ENCODE data around the gene PTPN6. TPM values are rescaled to one million over a fixed set of nuclear protein-coding genes. Genes with fewer than 3 reads are reported as not detected.
A peak's percentile ranks its signal among the peaks of the same experiment; 100 is the strongest.

PTPN6 gene
- total RNA-seq, 1 experiment from 2014 or later: 19.8 TPM

DNA sequence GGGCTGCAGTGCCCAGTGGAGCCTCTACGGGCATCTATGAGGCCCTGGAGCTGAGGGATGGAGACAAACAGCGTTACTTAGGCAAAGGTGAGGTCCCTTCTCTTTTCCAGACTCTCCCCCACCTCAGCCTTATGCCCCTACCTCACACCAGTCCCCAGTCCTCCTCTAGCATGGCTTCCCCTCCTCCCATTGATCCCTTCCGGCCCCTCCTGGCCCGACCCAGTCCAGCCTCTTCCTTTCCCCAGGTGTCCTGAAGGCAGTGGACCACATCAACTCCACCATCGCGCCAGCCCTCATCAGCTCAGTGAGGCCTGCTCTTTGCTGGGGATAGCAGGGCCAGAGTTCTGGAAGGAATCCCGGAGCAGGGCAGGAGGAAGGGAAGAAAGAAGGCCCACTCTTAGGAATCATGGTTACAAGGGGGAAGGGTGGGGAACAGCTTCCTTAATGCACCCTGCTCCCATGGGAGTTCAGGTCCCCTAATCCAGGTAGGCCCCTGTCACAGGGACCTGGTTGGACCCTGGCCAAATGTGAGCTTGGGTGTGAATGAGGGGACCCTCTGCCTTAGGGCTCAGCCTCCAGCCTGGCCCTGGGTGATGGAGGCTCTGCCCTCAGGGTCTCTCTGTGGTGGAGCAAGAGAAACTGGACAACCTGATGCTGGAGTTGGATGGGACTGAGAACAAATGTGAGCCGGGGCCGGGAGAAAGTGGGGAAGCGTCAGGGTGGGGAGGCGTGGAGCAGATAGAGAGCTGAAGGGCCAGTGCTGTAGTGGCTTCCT, 34.5 kb upstream of the PTPN6 start:
- Histone ChIP-seq H2AFZ (ENCODE audit: low read length) (no peak overlapping the region), H3K4ac (ENCODE audit: low read depth, low read length) (no peak overlapping the region), H3K79me2 (ENCODE audit: insufficient read depth, low read length) (no peaks in the 10 kb centered on the region), H2BK120ac (ENCODE audit: low read depth, low read length, poor library complexity, severe bottlenecking) (no peak overlapping the region), H3K4me2 (ENCODE audit: insufficient read depth, insufficient read length, low read length) (no peak overlapping the region), H3K27me3 (ENCODE audit: insufficient read depth, low read length) (no peaks in the 10 kb centered on the region), H3K9me3 (ENCODE audit: control insufficient read depth, low read depth, low read length) (no peaks in the 10 kb centered on the region), H3T11ph (ENCODE audit: low read length) (no peak overlapping the region), H2AK5ac (ENCODE audit: insufficient read length, low read length) (no peak overlapping the region), H4K20me1 (ENCODE audit: control insufficient read depth, insufficient read depth, insufficient read length) (no peaks in the 10 kb centered on the region), H3K4me1 (ENCODE audit: insufficient read depth, low read length) (no peaks in the 10 kb centered on the region; the same call in 1 of the 2 replicates), H4K5ac (ENCODE audit: insufficient read length, low read depth, low read length) (no peak overlapping the region), H3K79me1 (ENCODE audit: insufficient read depth, low read depth, low read length, poor library complexity, severe bottlenecking) (peaks cover 6% of the 10 kb centered on the region), H2BK5ac (ENCODE audit: insufficient read length, low read length) (no peak overlapping the region), H2BK15ac (ENCODE audit: low read depth, low read length) (no peak overlapping the region), H3K27ac (ENCODE audit: insufficient read length, low read depth, low read length) (no peak overlapping the region), H3K9ac (ENCODE audit: extremely low read depth, insufficient read length, low read length) (no peak overlapping the region), H4K91ac (ENCODE audit: insufficient read length, low read depth, low read length) (no peak overlapping the region), H3K23ac (ENCODE audit: insufficient read length, low read depth, low read length) (no peak overlapping the region), H3K56ac (ENCODE audit: insufficient read length, low read depth, low read length) (no peak overlapping the region), H4K8ac (replicated peaks; ENCODE audit: insufficient read length, low read depth, low read length) (no peak overlapping the region), H2BK12ac (ENCODE audit: insufficient read length, low read depth, low read length) (no peak overlapping the region), H3K23me2 (ENCODE audit: insufficient read length, low read depth, low read length, poor library complexity, severe bottlenecking) (peaks cover 16% of the 10 kb centered on the region), H3K14ac (ENCODE audit: insufficient read depth, low read length) (no peak overlapping the region), H3K18ac (ENCODE audit: insufficient read length, low read depth, low read length) (no peak overlapping the region), H2BK20ac (ENCODE audit: low read depth, low read length, poor library complexity, severe bottlenecking) (no peak overlapping the region)
- H3K4me1 Mint-ChIP-seq: peaks cover 29 to 47% of the 10 kb centered on the region in 2 experiments
- H3K4me3 Mint-ChIP-seq: peak overlapping the region in 1 of 2 experiments; percentile 42; a peak in 1 of 5 replicates
- peaks cover 13% of the 10 kb centered on the region for H3K27me3 Mint-ChIP-seq (ENCODE audit: low read depth)
- peaks cover 29 to 49% (median 46%) of the 10 kb centered on the region in 3 experiments for H3K36me3 Mint-ChIP-seq (ENCODE audit: insufficient read depth in 1 of 3, low read depth in 3 of 3)
- TF ChIP-seq, protein P1, sequence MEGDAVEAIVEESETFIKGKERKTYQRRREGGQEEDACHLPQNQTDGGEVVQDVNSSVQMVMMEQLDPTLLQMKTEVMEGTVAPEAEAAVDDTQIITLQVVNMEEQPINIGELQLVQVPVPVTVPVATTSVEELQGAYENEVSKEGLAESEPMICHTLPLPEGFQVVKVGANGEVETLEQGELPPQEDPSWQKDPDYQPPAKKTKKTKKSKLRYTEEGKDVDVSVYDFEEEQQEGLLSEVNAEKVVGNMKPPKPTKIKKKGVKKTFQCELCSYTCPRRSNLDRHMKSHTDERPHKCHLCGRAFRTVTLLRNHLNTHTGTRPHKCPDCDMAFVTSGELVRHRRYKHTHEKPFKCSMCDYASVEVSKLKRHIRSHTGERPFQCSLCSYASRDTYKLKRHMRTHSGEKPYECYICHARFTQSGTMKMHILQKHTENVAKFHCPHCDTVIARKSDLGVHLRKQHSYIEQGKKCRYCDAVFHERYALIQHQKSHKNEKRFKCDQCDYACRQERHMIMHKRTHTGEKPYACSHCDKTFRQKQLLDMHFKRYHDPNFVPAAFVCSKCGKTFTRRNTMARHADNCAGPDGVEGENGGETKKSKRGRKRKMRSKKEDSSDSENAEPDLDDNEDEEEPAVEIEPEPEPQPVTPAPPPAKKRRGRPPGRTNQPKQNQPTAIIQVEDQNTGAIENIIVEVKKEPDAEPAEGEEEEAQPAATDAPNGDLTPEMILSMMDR (conservative IDR thresholded peaks at IDR 0.05): no peak
- H3K27ac Mint-ChIP-seq: peak overlapping the region in 2 of 3 experiments; percentile 29 to 40; a peak in 3 of 7 replicates
- no peak for DNase-seq
- WGBS (ENCODE audit: extremely low coverage, insufficient read length, low lambda C conversion rate): no CpG with 5 or more reads among the region's 11 CpGs
- no peaks in the 10 kb centered on the region for H3K9me3 Mint-ChIP-seq

Data from H9 (cell line).